ENCODE data around the gene CCNY. TPM values are rescaled to one million over a fixed set of nuclear protein-coding genes. Genes with fewer than 3 reads are reported as not detected.

The CCNY gene
- polyA plus RNA-seq, 1 donor, result 111 TPM

- DNase-seq, result no peak
Measured at GRCh38 chr10:35471435-35471834, 135.1 kb downstream of the CCNY start.

- DNase-seq, result peak; percentile 53
Measured at GRCh38 chr10:35480142-35480541, 143.8 kb downstream of the CCNY start.

- no peak for DNase-seq
Measured at GRCh38 chr10:35481413-35481812, 145.1 kb downstream of the CCNY start.

GRCh38 chr10:35486297-35486990, 150.1 kb downstream of the CCNY start:
- no peak for DNase-seq

DNA sequence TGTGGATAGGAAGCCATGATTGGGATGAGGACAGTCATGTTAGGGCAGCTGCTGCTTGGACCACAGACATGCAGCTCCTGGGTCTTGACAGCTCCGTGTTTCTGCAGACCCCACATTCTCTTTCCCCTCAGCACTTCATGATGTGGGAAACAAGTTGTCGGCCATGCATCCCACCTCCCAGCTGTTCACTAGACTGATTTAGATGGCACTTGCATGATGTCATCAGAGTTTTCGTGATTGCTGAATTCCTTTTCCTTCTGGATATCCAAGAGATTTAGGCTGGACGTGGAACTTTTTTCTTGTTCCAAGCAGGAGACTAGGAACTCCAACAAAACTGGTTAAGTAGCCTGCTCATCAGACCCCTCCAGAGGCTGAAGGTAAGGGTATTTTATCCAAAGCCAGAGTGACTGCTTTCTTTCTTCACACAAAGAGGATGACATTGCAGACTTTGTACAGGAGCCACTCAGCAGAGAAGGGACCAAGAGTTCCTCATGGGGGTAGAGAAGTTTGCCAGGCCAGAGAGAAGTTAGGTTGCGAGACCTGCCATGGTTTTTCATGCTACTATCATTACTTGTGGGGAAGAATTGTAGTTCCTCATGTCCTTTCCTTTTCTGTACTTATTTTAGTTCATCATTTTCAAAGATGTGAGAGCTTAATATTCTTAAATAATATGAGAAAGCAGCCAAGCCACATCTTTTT, 151.2 kb downstream of the CCNY start:
- no peak for DNase-seq

DNA sequence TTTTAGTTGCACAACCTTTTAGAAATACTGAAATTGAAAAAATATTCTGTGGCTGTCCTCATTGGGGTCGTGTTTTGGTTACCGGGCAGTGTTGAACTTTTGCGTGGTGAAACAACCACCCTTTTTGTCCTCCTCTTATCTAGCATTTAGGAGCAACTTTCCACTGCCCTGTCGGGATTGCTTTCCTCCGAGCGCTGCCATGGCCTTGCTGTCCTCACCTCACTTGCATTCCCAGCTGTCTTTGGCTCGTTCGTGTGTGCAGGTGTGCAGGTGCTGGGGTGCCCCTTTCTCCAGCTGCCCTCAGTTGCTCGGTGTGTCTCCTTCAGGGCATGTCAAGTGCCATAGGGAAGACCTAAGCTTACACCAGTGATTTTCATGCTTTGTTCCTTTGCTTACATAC, 151.9 kb downstream of the CCNY start:
- no peak for DNase-seq

GRCh38 chr10:35492386-35493195, 156.3 kb downstream of the CCNY start:
- no peak for DNase-seq

DNA sequence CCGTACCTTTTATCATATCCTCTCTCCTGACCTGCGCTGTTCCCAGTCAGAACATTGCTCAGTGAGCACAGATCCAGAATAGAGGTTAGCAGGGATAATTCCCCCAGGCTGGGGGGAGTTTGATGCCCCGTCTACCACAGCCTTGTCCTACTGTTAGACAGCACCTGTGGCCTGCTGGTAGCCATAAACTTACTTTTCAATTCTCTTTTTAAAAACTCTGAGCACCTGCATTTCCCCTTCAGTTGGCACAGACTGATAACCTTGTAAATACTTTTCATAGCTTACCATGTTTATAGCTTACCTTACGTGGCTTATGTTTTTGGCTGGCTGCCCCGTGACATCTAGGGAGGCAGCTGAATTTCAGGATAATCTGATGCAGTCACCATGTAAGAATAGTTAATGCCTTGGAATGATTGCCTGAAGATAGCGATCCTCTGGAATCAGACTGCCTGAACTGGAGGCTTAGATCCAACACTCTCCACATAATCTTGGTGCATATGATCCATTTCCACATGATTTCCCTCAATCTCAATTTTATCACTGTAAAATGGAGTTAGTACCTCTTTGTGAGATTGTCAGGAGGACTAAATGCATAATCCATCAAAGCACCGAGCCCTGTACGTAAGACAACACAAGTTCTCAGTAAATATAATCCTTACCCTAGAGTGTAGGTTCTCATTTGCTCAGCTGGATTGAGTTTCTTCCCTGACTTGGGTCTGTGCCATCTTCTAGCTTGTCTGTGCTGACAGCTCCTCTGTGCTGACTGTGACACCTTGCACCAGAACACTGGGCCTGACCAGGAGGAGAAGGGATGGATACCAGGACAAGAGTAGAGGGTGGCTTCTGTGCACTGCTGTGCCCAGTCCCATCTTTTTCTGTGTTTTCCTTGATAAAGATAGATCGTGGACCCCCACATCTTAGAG, 157.1 kb downstream of the CCNY start:
- no peak for DNase-seq

GRCh38 chr10:35495521-35496119, 159.3 kb downstream of the CCNY start:
- no peak for DNase-seq

DNA sequence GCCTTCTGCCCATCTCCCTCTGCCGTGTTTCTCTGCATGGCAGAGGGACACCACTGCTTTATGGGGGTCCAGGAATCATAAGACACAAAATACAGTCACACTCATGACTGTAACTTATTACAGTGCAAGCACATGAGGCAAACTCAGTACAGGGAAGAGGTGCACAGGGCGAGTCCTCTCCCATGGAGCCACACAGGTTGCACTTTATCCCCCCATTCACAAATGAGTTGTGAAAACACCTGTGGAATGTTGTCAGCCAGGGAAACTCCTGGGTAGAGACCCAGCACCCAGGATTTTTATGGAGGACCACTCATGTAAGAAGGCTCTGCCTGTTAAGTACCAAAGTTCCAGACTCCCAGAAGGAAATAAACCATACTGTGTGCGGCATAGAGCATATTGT, 161.6 kb downstream of the CCNY start:
- DNase-seq, result no peak

DNA sequence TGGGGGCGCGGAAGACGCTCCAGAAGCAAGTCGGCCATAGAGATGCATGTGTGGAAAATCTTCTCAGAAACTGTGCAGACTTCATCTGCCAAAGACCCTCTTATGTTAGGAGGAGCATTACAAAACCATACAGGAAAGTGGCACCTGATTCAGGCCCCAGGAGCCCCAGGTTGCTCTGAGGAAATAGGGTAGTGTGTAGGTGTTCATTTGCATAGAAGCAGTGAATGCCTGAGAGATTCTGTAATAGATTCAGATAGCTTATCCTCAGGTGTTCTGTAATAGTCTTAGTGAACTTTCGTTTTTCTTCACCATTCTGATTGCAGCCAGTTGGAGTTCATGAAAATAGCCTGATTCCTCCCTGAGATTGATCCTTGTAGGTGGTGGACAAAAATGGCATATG, 162.4 kb downstream of the CCNY start:
- no peak for DNase-seq

- no peak for DNase-seq
Measured at GRCh38 chr10:35501923-35502322, 165.6 kb downstream of the CCNY start.

GRCh38 chr10:35502692-35503091, 166.4 kb downstream of the CCNY start:
- no peak for DNase-seq

DNA sequence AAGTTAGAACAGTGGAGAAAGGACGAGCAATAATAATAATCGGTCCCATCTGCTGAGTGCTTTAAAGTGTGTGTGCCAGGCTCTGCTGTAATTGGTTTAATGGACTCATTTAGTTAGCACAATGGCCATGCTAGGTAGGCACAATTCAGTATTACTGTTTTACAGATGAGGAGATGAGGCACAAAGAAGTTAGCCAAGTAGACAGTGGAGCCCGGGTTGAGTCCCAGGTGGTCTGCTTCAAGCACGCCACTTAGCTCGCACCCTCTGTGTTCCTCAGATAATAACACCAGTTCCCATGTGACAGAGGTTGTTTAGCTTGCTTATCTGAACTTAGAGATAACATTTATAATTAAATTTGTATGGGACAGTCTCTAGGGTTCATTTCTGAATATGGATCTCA, 167.3 kb downstream of the CCNY start:
- no peak for DNase-seq

GRCh38 chr10:35504132-35504531, 167.8 kb downstream of the CCNY start:
- no peak for DNase-seq

DNA sequence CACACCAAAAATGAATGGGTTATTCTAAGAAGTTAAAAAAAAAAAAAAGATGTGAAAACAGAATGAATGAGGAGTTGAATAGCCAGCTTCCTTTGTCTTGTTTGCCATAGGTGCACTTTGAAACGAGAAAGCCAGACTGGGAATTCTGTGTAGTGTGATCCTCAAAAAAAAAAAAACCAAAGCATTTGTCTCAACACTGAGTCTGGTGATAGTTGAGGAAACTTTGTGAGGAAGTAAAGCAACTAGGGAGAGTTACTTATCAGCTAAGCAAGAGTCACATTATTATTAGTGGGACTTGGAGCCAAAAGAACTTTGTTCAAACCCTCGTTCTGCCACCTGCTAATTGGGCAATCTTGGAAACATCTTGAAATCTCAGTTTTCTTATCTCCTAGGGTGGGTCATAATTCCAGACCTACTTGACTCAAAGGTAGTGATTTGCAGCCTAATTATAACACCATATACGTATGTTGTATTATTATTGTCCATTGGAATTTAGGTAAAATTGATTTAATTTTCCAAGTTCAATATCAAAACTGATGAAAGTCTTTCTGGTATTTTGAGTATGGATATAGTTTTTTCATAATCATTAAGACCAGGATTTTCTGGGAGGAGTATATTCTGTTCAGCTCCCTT, 169.0 kb downstream of the CCNY start:
- DNase-seq, result no peak

GRCh38 chr10:35506741-35507140, 170.4 kb downstream of the CCNY start:
- no peak for DNase-seq

DNA sequence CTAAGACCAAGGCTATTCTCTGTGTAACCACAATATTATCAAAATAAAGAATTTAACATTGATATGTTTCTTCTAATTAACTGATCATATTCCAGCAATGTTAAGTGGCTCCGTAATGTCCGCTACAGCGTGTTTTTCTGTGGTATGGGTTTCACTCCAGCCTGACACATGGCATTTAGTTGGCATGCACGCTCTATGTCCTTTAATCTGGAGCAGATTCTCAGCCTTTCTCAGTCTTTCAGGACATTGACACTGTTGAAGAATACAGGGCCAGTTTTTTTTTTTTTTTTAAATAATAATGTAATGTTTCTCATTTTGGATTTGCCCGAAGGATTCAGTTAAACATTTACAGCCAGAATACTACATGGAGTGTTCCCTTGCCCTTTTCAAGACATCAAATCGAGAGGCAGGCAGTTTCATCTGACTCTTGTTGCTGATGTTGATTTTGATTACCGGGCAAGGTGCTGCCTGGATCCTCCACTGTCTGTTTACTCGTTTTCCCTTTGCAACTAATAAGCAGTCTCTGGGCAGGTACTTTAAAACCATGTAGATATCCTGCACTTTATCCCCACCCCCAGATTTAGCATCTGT, 171.3 kb downstream of the CCNY start:
- DNase-seq, result no peak

DNA sequence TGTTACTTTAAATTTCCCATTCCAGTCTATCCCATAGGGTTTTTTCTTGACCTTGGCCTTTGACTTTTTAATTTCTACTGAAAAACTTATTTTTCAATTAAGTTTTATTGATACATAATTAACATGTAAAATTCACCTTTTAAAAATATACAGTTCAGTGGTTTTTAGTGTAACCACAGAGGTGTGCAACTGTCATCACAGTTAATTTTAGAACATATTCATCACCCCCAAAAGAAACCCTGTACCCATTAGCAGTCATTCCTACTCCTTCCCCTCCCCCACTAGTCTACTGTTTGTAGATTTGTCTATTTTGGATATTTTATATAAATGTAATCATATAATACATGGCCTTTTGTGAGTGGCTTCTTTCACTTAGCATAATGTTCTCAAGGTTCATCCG, 172.3 kb downstream of the CCNY start:
- DNase-seq, result no peak

- no peak for DNase-seq
Measured at GRCh38 chr10:35510891-35511290, 174.6 kb downstream of the CCNY start.

DNA sequence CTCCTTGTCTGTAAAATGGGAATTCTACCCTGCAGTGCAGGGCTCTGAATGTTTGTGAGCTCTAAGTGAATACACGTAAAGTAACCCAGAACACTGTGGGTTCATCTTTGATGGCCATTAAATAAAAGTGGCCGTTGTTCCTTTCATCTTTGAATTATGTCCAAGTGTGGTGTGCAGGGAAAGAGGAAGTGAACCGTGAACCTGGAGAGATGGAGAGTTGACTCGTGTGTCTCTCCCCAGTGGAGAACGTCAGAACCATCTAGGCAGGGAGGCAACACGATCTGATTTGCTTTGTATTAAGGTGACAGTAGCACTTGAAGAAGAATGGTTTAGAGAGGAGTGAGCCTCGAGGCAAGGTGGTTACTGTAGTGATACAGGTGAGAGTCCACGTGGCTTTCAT, 175.3 kb downstream of the CCNY start:
- no peak for DNase-seq
